GM13976 (cell line): ENCODE measurements around the gene CEP63.

ENCODE experiments used
- DNase-seq: peaks from one replicate; pipeline ENCODE4 v3.0.0; 2012; ENCODE audit warnings: low spot score
- in situ Hi-C: fragments of 300-500 bp; cut with MboI; formaldehyde crosslinking; loops from one replicate; pipeline ENCODE4 v1.12.0; 2022; ENCODE audit warnings: low sequenced_read_pairs, mixed read lengths, inconsistent platforms; ENCODE audit not compliant: unreplicated experiment
- TF ChIP-seq, protein P1 (sequence below): IDR thresholded peaks from 2 replicates; pipeline ENCODE4 v1.5.1; 2012; ENCODE audit warnings: borderline replicate concordance, mild to moderate bottlenecking; ENCODE audit not compliant: insufficient read depth; ENCODE audit errors: extremely low read depth, missing control alignments, control extremely low read depth

The CEP63 gene

GRCh38 chr3:134608023-134608770 is 122.3 kb downstream of the CEP63 start:
- TF ChIP-seq, protein P1, sequence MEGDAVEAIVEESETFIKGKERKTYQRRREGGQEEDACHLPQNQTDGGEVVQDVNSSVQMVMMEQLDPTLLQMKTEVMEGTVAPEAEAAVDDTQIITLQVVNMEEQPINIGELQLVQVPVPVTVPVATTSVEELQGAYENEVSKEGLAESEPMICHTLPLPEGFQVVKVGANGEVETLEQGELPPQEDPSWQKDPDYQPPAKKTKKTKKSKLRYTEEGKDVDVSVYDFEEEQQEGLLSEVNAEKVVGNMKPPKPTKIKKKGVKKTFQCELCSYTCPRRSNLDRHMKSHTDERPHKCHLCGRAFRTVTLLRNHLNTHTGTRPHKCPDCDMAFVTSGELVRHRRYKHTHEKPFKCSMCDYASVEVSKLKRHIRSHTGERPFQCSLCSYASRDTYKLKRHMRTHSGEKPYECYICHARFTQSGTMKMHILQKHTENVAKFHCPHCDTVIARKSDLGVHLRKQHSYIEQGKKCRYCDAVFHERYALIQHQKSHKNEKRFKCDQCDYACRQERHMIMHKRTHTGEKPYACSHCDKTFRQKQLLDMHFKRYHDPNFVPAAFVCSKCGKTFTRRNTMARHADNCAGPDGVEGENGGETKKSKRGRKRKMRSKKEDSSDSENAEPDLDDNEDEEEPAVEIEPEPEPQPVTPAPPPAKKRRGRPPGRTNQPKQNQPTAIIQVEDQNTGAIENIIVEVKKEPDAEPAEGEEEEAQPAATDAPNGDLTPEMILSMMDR, result no peak
- DNase-seq, result peak; percentile 16
- in situ Hi-C loops, result no loop called here

DNA sequence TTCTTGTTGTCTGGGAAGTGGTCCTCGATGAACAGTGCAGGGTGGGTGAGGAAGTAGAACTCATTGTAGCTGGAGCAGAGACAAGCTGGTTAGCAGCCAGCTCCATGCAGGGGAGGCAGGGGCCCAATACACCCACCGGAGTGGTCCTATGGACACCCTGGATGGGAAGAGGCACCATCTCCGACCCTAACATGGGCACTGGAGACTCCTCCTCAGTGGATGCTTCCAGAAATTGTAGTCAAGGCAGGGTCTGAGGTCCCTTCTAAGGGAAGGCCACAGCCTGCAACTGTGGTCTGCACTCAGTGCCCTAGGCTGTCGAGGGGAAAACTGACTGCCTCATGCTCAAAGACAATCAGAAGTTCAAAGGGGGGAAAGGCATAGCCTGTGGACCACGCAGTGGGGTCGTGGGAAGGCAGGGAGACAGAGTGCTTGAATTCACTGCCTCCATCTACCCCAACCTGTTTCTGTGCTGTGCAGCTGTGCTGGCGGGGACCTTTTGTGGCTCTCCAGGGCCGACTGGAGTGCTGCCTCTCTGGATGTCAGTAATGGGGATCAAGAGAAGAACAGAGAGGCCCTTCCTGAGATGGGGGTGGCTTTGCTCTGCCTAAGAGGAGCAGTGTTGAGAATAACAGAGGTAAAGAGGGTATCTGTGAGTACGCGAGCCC is 123.0 kb downstream of the CEP63 start:
- DNase-seq, result no peak

GRCh38 chr3:134609821-134610431 is 124.1 kb downstream of the CEP63 start:
- no peak for DNase-seq
- in situ Hi-C loops, result no loop called here
- TF ChIP-seq, protein P1, result no peak

More for the DNA sequence above, 123.0 kb downstream of the CEP63 start:
- in situ Hi-C loops, result no loop called here
- TF ChIP-seq, protein P1, result no peak

DNA sequence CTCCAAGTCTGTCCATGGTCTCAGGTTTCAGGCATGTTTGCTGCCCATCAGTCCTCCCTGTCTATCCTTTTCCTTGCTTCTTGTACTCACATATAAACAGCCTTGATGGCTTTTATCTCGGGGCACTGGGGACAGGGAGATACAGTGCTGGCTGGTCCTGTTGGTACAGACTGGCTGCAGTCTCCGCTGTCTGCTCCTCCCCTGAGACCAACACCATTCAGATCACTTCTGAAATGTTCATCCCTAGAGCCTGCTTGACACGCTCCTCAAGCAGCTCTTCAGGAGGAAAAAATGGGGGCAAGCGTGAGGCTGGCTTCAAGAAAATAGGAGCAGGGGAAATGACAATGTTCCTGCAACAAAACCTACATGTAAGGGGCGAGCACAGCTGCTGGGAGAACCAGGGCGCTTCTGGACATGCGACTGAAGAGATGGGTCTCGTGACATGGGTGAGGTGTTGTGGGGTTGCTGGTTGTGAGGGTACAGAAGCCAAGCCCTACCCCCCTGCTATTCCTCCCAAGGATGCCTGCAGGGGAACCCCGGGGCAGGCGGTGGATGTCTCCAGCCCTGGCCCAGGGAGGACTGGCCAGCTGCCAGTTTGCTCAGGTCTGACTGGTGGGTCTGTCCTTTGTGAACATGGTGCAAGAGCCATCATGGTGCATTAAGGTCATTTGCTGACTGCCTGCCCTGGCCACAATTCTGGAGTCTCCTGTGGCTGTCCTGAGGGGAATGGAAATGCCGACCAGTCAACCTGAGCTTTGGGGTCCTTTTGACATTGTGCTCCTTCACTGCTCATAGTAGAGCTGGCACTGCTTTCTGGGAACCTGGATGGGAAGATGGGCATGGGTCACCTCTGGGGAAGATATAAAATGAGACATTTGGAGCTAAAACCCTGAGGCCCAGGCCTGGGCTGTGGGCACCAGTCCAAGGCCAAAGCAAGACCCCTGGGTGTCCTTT is 124.9 kb downstream of the CEP63 start:
- DNase-seq, result no peak
- TF ChIP-seq, protein P1, result no peak
- in situ Hi-C loops, result no loop called here

DNA sequence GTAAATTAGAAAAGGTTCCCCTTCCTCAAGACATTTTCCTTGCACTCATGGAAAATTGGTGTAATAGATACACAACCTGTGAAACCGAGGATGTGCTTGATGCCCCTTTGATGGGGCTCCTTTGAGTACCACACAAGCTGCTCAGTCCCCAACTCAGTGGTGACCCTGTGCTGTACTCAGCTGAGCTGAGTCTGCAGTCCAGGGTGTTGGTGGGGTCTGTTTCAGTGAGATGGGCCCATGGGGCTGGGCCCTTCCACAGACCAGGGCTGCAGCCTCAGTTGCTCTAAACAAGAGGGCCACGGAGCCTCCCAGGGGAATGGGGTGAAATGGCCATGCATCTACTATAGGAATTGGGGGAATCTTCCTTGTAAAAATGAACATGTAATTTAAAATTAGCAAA is 125.7 kb downstream of the CEP63 start:
- in situ Hi-C loops, result no loop called here
- no peak for DNase-seq
- TF ChIP-seq, protein P1, result no peak
